Cardiac fibroblast (primary cell): ENCODE measurements around the gene ERGIC1.

Experiments
- DNase-seq, 2 donors: peaks; one replicate each; pipeline versions ENCODE4 v3.0.0 to v3.0.0-alpha.2; 2010; ENCODE audit warnings: low read depth in 2 of 2
- H3K4me3 ChIP-seq, 2 donors: replicated peaks in 1 of 2; 1 replicate in 1 of 2; 2 replicates in 1 of 2; pipeline ENCODE4 v1.5.1; 2011; ENCODE audit warnings: low read depth in 2 of 2, low read length in 2 of 2, mild to moderate bottlenecking in 2 of 2, moderate library complexity in 1 of 2
- CTCF ChIP-seq: IDR thresholded peaks from one replicate; pipeline ENCODE4 v1.5.1; 2011; ENCODE audit warnings: low read depth, mild to moderate bottlenecking, low read length, inconsistent platforms

ERGIC1 gene

GRCh38 chr5:172870715-172871461 lies 36.8 kb downstream of the ERGIC1 start:
- no peak for TF ChIP-seq CTCF
- peak in 1 of 2 donors; percentile 87 for DNase-seq
- H3K4me3 ChIP-seq: no peak overlapping the region

GRCh38 chr5:172871536-172871935 lies 37.5 kb downstream of the ERGIC1 start:
- H3K4me3 ChIP-seq: no peak overlapping the region
- no peak for TF ChIP-seq CTCF

GRCh38 chr5:172871982-172872381 lies 37.9 kb downstream of the ERGIC1 start:
- no peak for TF ChIP-seq CTCF
- no peak overlapping the region for H3K4me3 ChIP-seq
- peak in 1 of 2 donors; percentile 70 for DNase-seq

More at GRCh38 chr5:172871536-172871935, 37.5 kb downstream of the ERGIC1 start:
- no peak for DNase-seq

- no peak overlapping the region for H3K4me3 ChIP-seq
- DNase-seq: peak; percentile 74 to 86
- no peak for TF ChIP-seq CTCF
These were observed 39.0 kb downstream of the ERGIC1 start for GRCh38 chr5:172872997-172873491.

GRCh38 chr5:172873513-172873912 lies 39.5 kb downstream of the ERGIC1 start:
- no peak for DNase-seq
- no peak for TF ChIP-seq CTCF
- no peak overlapping the region for H3K4me3 ChIP-seq

- H3K4me3 ChIP-seq: no peak overlapping the region
- no peak for TF ChIP-seq CTCF
- no peak for DNase-seq
These were observed 40.8 kb downstream of the ERGIC1 start for GRCh38 chr5:172874647-172875504.
